Fibroblast of skin of right quadriceps (primary cell): Measurements from ENCODE around the gene CTBP1.
"Not testable (repeated sequence)": the region's sequence is repeated elsewhere in the genome, so short reads cannot be mapped to it uniquely, and the experiment has no call there.

ENCODE experiments used
- DNase-seq: peaks from one replicate; pipeline ENCODE4 v3.0.0-alpha.2; 2013

The CTBP1 gene

DNA sequence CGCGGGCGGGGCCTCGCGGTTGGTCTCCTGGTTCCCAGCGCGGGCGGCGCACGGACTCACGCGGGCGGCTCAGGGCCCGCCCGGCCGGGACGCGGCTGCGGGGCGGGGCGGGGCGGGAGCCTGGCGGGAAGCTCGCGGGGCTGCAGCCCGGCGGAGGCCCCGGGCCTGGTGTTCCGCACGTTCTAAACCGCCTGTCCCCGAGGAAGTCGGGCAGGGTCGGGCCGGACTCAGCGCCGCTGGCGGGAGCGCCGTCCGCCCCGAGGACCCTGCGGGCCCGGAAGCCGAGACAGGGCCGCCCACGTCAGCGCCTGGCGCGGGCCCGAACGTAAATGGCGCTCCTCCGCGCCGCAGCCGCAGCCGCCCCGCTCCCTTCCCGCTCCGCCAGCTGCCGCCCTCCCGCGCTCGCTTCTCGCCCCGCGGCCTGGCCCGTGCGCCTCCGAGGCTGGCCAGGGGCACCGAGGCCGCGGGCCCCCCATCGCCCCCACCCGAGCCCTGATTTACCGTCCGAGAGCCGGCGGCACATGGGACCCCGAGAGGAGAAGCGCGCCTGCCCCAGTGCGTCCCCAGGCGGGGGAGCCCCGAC lies 309 bp upstream of the CTBP1 start:
- DNase-seq = peak; percentile 92

DNA sequence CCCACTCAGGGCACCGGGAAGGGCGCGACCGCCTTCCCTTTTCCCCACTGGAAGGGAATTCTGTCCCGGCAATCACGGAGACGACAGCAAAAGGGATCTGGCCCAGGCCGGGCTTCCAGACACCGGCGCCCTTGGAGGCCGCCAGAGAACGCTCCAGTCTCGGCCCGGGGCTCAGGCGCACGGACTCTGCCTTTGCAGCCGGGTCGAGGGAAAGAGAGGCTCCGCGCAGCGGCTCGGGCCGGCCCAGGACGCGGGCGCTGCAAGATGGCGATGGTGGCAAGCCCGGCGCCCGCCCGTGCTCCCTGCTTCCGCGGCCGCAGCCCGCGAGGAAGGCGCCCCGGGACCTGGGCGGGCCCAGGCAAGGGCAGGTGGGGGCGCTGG lies 1.1 kb downstream of the CTBP1 start:
- DNase-seq = no peak

DNA sequence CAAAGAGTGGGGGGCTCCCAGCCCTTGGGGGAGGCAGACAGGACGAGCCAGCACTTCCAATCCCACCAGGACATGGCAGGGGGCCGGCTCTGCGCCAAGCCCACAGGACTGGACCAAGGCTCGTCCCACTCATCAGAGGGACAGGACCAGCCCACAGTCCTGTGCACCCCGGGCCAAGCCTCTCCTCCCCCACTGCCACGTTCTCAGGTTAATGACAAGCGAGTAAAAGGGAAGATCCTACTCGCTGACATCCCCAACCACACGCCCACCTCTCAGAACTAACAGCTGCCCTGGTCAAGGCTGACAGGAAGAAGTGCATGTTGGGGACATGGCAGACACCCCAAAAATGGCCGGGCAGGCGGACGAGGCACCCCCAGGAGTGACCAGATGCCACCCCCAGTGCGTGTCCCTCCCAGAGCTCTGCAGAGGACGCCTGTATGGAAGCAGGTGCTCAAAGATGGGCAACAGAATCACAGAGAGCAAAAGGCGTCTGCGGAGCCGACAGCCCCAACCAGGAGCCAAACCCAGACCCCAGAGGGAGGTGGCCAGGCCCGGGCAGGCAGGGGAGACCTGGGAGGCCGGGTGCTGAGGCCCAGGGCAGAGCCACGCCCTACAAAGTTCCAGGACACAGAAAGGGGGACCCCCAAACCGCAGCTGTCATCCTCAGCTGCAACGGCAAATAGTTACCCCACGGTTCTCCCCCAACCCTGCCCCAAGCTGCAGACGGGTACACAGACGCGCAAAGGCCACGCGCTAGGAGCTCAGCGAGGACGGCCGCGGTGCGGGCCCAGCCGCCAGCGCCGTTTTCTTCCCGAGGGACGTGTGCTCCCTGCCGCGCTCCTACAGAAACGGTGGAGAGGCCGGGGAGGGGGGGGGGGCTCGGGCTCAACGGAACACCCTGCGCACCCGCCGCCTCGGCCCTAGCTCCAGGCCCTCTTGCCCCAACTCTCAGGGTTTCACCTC lies 1.7 kb downstream of the CTBP1 start:
- DNase-seq = no peak

- DNase-seq = no peak
Measured at GRCh38 chr4:1246111-1246881, 2.6 kb downstream of the CTBP1 start.

DNA sequence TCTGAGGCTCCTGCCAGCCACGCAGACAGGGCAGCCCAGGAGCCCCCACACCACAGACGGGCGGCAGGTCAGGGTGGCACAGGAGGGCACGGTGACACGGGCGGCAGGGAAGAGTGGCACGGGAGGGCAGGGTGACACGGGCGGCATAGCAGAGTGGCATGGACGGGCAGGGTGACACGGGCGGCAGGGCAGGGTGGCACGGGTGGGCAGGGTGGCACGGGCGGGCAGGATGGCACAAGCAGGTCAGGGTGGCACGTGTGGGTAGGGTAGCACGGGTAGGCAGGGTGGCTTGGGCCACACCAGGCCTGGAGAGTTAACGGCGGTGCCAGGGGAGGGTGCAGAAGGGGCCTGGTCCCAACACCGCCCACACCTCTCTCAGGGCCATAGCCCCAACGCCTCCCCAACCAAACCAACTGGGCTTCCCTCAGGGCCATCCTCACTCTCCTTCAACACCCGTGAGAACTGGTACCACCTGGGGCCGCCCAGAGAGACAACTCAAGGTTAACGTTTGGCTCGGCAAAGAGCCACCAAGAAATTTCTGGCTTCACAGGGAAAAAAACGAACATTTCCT lies 3.4 kb downstream of the CTBP1 start:
- no peak for DNase-seq

- no peak for DNase-seq
Measured at GRCh38 chr4:1244978-1245471, 3.9 kb downstream of the CTBP1 start.

GRCh38 chr4:1244081-1244977 lies 4.6 kb downstream of the CTBP1 start:
- no peak for DNase-seq

DNA sequence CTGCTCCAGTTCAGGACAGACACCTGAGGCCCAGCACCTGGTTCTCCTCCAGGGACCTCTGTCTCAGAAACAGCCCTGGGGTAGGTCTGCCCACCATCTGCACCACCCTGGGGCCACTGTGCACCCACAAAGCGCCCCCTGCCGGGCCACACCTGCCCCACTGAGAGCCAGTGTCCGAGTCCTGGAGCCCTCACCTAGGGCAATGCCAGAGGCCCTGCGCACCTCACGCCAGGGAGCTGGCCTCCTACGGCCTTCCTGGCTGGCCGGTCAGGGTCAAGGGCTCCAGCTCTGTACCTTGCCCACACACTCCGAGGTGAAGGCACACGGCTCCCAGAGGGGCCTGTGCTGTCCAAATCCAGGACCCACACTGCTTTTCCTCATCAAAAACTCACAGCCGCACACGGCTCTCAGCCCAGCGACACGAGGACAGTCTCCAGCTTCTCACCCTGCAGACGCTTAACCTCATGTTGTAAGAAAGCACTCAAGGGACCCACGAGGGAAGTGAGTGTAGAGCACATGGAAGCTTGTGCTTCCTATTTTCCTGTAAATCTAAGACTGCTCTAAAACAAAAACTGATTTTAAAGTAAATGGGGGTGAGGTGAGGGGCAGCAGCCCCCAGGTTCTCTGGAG lies 5.4 kb downstream of the CTBP1 start:
- no peak for DNase-seq

DNA sequence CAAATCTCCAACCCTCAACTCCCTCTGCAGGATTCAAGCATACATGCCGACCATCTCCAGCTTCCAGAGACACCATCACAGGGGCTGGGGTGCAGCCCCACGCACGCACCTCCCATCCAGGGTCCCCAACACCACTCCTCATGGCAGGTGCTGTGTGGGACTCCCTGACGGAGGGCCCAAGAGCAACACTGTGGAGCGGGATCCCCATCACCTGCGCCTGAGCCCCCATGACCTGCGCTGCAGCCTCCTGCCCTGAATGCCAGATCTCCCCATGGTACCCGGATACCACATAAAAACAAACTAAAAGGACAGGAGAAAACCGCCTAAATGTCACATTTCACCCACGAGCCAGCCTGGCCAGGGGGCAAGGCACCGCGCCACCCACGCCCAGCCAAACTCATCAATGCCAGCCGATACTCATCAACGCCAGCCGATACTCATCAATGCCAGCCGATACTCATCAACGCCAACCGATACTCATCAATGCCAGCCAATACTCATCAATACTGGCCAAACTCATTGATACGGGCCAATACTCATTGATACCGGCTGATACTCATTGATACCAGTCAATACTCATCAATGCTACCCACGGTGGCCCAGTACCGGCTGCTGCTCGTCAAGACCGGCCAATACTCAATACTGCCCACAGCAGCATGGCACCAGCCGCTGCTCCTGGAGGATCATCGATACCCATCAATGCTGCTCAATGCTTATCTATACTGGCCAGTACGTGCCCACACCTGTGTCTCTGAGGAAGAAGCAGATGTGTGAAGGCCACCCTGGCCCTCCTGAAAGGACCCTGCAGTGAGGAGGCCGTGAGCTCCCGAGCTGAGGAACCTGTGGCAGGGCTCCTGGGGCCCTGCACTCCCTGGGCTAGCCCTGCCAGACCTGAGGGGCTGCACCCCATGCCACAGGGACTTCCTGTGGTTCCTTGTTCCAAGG lies 6.2 kb downstream of the CTBP1 start:
- DNase-seq = no peak

GRCh38 chr4:1241936-1242505 lies 6.9 kb downstream of the CTBP1 start:
- DNase-seq = no peak

GRCh38 chr4:1241466-1241935 lies 7.4 kb downstream of the CTBP1 start:
- DNase-seq = no peak

DNA sequence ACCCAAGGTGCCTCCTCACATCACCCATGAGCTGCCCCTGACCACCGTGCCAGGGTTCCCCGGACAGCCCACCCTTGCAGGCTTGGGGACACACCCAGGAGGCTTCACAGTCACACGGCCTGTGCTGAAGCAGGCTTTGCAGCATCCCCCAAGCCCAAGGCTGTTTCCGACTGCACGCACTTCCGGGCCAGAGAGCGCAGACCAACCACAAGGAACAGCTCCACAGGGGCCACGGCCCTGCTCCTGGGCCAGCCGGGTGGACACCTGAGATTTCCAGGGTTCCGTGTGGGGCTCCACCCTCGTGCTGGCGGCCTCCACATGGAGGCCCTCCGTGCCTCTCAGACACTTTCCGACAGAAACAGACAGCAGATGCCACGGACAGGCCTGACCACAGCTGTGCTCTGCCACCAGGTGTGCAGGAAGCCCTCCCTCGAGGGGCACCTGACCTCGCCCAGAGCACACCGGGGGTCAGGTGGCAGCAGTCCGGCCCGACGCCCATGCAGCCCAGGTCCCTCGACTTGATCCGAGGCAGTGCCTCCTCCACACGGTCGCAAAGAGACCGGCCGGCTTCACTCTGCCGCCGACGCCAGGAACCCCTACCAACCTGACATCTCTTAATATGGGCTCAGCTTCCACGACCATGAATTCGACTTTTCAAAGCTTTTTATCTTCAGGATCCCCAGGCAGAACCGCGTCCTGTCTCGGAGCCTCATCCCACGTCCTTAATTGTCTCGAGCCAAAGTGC lies 8.0 kb downstream of the CTBP1 start:
- DNase-seq = no peak

DNA sequence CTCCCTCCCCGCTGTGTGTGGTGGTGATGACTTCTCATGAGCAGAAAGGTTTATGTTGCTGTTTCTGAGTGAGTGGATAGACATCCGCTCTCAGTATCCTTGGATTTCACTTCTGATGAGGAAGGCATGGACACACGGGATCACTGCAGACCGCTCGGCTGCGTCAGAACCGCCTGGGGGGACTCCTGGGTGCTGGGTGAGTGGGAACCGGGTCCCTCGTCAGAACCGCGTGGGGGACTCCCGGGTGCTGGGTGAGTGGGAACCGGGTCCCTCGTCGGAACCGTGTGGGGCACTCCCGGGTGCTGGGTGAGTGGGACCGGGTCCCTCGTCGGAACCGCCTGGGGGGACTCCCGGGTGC lies 9.0 kb downstream of the CTBP1 start:
- no peak for DNase-seq

- no peak for DNase-seq
Measured at GRCh38 chr4:1239141-1239949, 9.6 kb downstream of the CTBP1 start.

- no peak for DNase-seq
Measured at GRCh38 chr4:1238676-1239000, 10.3 kb downstream of the CTBP1 start.

- no peak for DNase-seq
Measured at GRCh38 chr4:1237981-1238675, 10.8 kb downstream of the CTBP1 start.

- DNase-seq = not testable (repeated sequence)
Measured at GRCh38 chr4:1237261-1237660, 11.7 kb downstream of the CTBP1 start.

DNA sequence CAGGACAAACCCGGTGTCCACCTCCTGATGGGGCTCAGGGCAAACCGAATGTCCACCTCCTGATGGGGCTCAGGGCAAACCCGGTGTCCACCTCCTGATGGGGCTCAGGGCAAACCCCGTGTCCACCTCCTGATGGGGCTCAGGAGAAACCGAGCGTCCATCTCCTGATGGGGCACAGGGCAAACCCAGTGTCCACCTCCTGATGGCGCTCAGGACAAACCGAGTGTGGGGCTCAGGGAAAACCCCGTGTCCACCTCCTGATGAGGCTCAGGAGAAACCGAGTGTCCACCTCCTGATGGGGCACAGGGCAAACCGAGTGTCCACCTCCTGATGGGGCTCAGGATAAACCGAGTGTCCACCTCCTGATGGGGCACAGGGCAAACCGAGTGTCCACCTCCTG lies 12.1 kb downstream of the CTBP1 start:
- not testable (repeated sequence) for DNase-seq
